Middle frontal gyrus (tissue), 1 donor: ENCODE measurements around the gene RAP1GAP2.
"Not testable (repeated sequence)": the region's sequence is repeated elsewhere in the genome, so short reads cannot be mapped to it uniquely, and the experiment has no call there.

Source experiments
- DNase-seq: peaks from one replicate; pipeline ENCODE4 v3.0.0-alpha.2; 2015; ENCODE audit warnings: low spot score; ENCODE audit errors: extremely low spot score

The RAP1GAP2 gene

DNA sequence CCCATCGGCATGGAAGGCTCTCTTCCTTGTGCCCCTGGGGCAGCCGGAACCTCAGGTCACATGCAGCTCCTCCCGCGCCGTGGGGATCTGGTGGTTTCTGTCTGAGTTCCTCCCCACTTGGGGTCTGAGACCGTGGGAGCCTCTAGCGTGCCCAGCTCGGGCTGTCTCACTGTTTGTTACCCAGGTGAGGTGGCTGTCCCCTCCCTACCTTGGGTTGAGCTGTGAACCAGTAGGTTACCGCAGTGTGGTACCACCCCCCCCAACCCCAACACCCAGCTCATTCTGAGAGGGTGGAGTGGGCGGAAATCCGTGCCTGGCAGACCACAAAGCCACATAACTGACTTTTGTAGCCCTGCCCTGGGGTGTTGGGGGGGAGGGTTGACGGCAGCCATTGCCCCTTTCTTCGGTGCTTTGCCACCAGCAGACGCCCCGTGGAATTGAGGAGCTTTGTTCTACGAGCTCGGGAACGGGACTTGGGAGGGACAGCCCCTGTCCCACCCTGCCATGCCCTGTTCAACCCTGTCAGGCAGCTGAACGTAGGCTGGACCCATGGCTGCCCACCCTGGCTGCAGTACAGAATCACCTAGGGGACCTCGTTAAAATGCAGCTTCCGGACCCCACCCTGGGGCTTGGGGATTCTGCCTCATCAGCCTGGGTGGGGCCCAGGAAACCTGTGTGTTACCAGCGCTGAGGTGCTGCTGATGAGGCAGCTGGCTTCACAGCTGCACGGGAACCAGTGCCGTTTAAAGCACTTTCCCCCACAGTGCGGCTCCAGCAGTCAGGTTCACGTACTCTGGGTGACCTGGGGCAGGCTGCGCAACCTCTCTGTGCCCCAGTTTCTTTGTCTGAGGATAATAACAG lies 18.5 kb downstream of the RAP1GAP2 start:
- DNase-seq = no peak

DNA sequence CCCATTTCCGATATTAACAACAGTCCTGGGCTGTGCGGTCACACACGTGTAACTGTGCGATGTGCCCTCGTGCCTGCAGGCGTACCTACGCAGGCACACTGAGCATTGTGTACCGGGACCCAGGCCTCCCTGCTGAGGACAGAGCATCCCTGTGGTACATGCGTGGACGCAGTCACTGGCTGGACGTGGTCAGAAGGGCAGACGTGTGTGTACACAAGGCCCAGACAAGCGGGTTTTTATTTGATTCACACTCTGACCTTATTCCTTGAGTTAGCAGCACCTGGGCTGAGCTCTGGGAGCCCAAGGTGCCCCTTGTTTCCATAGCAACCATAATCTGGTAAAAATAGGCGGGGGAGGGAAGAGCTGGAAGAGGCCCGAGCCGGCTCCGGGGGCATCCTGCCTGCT lies 19.5 kb downstream of the RAP1GAP2 start:
- no peak for DNase-seq

DNA sequence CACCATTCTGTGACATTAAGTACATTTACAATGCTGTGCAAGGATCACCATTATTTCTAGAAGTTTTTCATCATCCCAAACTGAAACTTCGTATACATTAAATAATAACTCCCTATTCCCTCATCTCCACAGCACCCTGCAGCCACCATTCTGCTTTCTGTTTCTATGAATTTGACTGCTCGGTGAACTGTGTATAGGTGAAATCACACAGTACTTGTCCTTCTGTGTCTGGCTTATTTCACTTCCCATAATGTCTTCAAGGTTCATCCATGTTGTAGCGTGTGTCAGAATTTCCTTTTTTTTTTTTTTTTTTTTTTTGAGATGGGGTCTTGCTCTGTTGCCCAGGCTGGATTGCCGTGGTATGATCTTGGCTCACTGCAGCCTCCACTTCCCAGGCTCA lies 20.4 kb downstream of the RAP1GAP2 start:
- DNase-seq = no peak

DNA sequence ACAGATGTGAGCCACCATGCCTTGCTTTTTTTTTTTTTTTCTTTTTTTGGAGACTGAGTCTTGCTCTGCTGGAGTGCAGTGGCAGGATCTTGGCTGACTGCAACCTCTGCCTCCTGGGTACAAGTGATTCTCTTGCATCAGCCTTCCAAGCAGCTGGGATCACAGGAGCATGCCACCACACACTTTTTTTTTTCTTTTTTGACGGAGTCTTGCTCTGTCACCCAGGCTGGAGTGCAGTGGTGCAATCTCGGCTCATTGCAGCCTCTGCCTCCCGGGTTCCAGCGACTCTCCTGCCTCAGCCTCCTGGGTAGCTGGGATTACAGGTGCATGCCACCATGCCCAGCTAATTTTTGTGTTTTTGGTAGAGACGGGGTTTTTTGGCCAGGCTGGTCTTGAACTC lies 23.1 kb downstream of the RAP1GAP2 start:
- not testable (repeated sequence) for DNase-seq

DNA sequence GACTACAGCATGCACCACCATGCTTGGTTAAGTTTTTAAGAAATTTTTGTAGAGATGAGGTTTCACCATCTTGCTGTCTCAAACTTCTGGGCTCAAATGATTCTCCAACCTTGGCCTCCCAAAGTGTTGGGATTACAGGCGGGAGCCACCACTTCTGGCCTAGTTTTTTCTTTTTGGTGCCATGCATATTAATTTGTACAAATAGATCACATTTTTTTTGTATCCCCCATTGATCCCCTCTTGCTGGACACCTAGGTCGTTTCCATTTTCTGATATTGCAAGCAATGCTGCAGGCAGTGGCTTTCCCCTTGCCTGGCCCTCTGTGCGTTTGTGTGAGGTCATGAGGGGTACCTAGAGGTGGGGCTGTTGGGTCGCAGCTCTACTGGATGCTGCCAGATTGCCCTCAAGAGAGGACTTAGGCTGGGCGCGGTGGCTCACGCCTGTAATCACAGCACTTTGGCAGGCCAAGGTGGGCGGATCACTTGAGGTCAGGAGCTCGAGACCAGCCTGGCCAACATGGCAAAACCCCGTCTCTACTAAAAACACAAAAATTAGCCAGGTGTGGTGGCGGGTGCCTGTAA lies 23.8 kb downstream of the RAP1GAP2 start:
- DNase-seq = no peak

DNA sequence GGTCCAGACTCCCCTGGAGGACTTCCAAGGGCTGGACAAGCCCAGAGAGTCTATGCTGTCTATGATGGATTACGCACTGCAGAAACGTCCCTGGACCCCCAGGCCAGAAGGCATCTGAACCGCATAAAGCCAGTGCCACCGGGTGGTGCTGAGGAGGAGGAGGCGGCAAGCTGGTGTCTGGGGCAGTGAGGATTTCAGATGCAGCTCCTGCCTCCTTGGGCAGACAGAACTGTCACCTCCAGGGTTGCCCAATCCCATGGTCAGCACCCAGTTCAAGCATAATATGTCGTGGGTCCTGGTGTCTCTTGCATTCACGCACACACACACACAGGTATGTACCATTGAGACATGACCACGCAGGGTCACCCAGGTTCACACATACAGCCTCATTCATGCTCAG lies 25.6 kb downstream of the RAP1GAP2 start:
- no peak for DNase-seq

DNA sequence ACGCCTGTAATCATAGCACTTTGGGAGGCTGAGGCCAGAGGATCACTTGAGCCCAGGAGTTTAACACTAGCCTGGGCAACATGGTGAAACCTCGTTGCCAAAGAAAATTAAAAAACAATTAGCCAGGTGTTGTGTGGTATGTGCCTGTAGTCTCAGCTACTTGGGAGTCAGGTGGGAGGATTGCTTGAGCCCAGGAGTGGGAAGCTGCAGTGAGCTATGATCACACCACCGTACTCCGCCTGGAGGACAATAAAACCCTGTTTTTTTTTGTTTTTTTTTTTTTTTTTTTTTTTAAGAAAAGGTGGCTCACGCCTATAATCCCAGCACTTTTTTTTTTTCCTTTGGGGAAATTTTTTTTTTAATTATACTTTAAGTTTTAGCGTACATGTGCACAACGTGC lies 26.1 kb downstream of the RAP1GAP2 start:
- no peak for DNase-seq

DNA sequence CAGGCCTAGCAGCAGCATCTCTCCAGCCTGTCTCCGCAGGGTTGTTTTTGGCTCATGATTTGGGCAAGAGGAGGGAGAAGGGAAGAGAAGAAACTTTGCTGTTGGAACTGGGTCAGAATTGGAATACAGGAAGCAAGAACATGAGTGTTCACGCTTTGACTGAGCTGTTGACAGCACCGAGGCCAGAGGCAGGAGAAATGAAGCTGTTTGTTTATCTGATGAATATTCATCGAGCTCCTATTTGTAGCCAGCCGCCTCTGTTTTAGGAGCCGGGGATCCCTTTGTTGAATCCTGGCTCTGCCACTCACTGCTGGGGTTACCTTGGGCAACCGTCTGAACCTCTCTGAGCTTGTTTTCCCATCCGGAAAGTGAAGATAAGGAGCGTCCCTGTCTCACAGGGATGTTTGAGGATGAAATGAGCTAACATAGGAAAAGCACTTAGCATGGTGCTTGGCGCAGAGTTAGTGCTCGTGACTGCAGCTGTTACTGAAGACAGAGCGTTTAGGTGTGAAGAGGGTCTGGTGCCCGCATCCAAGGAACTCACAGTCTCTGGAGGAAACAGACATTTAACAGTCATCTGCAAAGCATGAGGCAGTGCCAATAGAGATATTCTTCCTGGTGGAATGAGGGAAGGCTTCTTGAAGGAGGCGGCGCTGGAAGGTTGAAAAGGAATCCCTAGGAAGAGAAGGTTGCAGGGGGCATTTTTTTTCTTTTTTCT lies 29.2 kb downstream of the RAP1GAP2 start:
- no peak for DNase-seq

DNA sequence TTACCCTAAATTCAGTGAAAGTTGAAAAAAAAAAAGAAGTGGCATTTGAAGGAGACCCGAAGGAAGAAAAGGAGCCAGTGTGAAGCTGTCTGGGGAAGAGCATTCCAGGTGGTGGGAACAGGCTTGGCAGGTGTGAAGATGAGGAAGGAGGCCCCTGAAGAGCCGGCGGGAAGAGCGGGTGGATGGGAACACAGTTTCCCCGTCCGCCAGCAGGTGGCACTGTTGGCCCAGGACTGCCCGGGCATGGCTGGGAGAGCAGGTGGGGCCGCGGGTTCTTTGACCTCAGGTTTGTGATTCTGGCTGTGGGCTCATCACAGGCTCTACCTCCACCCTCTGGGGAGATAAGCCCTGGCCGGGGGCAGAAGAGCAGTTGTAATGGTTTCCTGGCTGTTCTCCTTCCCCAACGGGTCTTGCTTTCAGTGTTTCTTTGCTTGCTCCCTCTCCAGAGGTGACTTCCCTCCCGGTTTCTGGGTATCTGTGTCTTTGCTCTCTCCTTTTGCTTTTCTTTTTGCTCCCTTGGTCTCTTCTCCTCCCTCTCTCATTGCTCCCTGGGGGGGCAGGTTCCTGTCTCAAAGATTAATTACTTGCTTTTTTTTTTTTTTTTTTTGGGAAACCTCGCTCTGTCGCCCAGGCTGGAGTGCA lies 32.3 kb downstream of the RAP1GAP2 start:
- peak; percentile 15 for DNase-seq

DNA sequence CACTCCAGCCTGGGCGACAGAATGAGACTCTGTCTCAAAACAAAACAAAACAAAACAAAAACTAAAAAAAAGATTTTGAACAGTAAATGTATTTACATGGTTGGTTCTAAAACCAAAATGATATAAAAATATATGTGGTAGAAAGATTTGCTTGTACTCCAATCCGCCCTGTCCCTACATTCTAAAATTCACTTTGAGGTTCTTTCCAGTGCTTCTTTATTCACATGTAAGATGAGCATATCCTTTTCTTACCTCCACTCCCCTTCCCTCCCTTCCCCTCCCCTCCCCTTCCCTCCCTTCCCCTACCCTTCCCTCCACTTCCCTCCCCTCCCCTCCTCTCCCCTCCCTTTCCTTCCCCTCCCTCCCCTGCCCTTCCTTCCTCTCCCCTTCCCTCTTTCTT lies 34.4 kb downstream of the RAP1GAP2 start:
- DNase-seq = no peak

DNA sequence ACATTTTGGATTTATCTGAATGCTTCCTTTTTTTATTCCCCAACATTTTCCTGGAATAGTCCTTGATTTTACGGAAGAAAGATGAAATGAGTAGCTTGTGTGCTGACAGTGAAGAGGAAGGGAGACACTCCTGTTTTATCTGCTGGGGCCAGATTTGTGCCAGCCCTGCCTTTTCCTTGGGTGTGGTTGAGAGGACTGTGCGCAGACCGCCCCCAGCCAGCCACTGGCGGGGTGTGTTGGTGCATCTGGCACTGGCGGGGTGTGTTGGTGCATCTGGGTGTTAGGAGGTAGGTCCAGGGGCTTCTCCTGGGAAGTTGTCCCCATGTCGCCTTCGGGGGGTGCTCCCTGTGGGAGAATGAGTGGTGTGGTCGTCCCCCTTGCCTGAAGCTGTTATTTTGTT lies 39.5 kb downstream of the RAP1GAP2 start:
- no peak for DNase-seq

DNA sequence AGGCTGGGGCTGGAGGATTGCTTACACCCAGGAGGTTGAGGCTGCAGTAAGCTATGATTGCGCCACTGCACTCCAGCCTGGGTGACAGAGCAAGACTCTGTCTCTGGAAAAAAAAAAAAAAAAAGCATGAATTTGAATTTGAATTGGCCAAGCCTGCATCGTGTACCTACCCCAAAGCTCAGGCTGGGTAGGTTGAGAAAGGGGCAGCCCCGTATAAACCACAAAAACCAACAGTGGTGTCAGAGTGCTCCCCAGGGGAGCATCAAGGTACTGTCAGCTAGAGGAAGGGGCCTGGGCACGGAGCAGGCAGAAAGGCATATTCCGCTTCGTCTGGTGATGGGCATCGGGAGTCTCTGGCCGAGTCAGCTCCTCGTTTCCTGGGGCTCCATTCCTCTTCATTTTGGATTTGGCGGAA lies 40.9 kb downstream of the RAP1GAP2 start:
- DNase-seq = no peak

DNA sequence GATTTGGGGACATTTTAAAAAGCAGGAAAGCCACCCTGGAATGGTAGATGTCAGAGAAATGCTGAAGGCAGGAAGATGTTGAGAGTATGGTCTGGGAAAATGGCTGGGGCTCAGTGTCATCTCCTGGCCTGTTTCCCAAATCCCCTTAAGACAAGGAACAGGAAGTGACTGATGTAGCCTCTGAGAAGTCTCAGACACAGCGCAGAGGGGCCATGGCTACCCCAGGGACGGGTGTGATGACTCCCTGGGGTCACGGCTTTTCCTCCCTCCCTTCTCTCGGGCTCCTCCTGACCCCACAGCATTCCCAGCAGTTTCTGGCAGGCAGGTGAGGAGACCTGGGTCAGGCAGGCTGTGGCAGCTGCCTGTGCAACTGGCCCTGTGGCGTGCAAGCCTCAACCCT lies 45.4 kb downstream of the RAP1GAP2 start:
- no peak for DNase-seq

DNA sequence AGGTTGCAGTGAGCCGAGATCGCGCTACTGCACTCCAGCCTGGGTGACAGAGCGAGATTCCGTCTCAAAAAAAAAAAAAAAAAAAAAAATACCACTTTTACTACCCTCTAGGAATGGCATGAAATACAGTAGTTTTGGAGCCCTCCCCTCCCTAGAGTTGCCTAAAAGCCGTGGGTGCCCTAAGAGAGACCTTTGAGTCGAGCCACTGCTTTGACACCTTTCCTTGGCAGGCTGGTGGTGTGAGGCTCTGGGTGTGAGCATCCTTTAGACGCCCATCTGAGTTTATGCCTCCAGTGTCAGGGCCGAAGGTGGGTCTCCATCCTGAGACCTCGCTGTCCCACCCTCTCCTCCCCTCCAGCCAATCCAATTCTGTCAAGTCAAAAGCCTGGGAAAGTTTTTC lies 46.2 kb downstream of the RAP1GAP2 start:
- DNase-seq = no peak

DNA sequence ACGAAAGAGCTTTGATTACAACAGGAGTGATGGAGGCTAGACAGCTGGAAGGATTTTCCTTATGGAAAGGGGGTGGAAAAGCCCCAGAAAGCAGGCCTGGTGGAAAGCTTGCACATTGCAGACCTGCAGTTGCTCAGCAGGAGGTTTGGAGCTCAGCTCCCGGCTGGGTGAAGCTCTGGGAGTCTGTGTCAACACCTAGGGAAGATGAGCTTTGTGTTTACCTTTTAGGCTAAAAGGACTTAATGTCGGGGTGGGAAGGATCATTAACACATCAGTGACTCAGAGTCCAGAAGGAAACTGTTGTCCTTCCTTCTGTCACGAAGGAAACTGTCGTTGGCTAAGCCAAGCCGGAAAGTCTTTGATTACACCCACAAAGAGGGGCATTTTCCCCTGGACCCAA lies 48.2 kb downstream of the RAP1GAP2 start:
- DNase-seq = no peak

DNA sequence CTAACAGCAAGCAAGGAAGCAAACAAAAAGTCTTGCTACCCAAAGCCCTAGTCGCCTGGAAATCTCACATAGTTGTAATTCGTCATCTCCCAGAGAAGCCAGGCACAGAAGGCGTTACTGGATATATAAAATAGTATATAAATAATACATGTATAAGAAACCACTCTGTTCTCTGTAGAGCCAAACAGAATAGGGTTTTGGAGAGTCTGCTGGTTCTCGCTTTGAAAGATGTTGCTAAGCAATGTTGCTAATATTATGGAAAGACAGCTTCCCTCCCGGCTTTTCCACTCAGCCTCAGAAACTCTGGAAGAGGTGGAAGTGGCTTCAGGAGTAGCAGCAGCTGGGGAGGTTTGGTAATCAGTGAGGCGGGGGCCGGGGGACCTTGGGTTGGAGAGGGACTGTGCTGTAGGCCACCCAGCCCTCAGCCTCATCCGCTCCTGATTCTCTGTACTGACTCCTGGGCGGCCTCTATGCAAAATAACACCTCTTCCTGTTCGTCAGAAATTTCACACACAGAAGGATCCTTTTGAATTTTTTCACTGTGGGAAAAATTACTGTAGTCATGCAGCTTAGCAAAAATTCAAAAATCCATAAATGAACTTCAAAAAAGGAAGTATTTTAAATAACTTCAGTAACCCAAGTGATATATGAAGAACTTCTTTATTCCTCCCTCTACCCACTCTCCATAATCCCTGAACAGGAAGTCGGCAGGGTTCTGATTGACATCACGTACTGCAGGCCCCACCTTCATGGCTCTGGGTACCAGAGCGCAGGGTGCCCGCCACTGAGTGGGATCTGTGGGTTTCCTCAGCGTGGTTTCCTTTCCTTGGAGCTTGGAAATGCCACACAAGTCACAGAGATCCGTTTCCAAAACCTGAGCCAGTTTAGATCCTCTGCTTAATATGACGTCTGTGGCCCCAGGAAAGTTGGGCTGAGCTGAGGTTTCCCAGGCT lies 51.4 kb downstream of the RAP1GAP2 start:
- no peak for DNase-seq

DNA sequence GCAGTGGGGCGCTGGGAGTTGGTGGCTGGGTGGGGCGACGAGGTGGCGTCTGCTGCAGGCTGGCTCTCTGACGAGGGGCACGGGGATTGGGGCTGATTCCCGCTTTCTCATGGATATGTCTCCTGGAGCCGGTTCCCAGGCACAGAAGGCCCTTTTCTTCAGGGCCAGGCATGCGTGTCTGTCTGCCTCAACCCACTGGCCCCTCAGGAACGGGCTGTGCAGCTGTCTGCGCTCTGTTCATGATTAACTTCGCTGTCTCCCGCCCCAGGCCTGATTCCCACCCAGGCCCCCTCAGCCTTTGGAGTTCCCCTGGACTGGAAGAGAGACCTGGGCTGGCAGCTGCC lies 53.1 kb downstream of the RAP1GAP2 start:
- no peak for DNase-seq

DNA sequence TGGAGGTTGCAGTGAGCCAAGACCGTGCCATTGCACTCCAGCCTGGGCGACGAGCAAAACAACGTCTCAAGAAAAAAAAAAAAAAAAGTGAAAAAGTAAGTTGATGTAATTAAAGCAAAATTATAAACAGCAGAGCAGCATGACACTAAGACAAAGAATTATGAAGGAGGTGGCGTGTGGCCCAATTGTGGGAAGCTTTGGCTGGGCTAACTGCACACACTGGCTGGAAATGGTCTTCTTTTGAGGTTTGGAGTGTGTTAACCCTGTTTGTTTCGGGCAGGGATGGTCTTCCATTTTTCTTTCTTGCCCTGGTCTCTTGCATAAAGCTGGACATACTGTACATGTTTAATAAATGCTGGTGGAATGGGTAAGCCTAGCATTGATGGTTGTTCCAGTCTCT lies 54.8 kb downstream of the RAP1GAP2 start:
- DNase-seq = no peak

DNA sequence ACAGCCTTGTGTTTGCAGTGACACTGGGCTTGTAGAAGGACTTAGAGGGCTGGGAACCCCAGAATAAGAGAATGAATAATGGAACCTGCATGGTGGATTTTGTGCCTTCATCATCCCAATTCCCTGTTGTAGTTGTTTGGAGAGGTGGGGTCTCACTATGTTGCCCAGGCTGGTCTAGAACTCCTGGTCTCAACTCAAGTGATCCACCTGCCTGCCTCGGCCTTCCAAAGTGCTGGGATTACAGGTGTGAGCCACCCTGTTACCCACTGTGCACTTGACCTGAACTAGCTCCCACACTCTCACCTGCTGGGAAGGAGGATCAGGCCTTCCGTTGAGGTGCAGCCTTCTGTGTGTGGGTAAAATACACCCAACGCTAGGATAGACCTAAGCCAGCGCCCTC lies 55.4 kb downstream of the RAP1GAP2 start:
- DNase-seq = no peak

DNA sequence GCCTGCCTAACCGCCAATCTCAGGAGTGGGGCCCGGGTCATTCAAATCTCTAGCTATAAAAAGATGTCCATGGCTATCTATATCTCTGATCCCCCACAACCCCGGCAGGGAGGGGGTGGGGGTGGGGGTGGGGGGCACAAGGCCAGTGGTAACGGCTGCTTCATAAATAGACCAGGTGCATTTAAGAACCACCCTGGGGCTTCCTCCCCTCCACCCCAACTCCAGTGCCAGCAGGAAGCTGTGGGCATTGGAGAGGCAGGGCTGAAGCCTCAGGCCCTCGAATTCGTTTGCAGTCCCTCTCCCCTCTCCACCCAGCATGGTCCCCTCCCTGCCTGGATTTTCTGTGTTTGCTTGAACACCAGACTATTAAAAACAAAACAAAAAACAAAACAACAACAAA lies 56.0 kb downstream of the RAP1GAP2 start:
- no peak for DNase-seq

DNA sequence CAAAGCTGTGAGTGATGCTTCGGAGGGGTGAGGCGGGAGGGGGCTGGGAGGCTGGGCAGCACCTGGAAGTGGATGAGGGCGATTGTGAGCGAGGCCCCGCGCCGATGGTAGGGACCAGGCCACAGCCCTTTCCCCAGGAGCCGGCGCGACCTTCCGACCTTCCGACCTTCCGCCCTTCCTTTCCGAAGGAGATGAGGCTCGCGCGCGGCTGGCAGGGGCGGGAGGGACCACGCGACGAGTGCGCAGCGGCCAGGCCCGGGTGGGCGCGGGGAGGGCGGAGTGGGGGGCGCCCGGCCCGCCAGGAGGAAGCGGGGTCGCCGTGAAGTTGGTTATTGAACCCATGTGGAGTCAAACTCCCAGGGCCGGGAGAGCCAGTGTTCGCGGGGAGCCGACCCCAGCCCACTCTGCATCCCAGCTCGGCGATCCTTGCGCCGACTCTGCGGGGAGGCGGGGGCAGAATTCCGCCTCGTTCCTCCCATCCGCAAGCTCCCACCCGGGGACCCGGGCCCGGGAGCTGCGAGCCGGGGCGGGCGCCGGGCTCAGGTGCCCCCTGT lies 56.6 kb downstream of the RAP1GAP2 start:
- no peak for DNase-seq
